ENCODE data around the gene TRIP10. TPM values are rescaled to one million over a fixed set of nuclear protein-coding genes. Genes with fewer than 3 reads are reported as not detected.

TRIP10 gene
- total and polyA plus RNA-seq, 9 donors, result 57.3 to 149 (median 106) TPM

DNA sequence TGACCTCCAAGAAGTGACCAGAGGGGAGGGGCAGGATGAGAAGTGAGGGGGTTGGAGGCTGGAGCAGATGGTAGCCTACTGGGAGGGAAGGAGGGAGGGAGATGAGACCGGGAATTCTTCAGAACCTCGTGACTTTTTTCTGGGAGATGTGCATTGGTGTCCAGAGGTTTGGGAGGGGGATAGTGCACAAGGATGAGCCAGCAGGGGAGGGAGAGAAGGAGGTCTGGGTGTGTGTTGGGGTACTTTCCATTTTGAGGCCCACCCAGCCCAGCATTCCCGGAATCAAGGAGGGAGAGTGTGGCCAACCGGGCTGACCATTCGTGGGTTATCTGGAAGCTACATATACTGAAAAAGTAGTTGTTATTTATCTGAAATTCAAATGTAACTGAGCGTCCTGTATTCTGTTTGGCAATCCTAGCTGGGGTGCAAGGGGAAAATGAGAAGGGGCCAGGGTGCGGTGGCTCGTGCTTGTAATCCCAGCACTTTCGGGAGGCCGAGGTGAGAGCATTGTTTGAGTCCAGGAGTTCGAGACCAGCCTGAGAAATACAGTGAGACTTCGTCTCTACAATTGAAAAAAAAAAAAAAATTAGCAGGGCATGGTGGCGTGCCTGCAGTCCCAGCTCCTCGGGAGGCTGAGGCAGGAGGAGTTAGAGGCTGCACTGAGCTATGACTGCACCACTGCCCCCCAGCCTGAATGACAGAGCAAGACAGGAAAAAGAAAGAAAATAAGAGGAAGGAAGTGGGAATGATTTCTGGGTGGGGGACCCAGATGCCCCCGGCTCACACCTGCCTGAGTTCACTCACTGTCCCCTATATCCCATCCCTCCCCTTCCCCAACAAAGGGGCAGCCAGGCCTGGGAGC, 14.6 kb upstream of the TRIP10 start:
- intact Hi-C loops (cut with DNase I), result no loop called here
- H3K36me3 ChIP-seq, result no peaks in the 10 kb centered on the region
- peaks cover 5% of the 10 kb centered on the region for H3K4me1 ChIP-seq (ENCODE audit: insufficient read depth)
- no peaks in the 10 kb centered on the region for H3K27me3 ChIP-seq
- TF ChIP-seq EP300 (IDR thresholded peaks at IDR 0.05) (no peak), POLR2A (IDR thresholded peaks at IDR 0.05) (no peak)
- TF ChIP-seq, protein P1, sequence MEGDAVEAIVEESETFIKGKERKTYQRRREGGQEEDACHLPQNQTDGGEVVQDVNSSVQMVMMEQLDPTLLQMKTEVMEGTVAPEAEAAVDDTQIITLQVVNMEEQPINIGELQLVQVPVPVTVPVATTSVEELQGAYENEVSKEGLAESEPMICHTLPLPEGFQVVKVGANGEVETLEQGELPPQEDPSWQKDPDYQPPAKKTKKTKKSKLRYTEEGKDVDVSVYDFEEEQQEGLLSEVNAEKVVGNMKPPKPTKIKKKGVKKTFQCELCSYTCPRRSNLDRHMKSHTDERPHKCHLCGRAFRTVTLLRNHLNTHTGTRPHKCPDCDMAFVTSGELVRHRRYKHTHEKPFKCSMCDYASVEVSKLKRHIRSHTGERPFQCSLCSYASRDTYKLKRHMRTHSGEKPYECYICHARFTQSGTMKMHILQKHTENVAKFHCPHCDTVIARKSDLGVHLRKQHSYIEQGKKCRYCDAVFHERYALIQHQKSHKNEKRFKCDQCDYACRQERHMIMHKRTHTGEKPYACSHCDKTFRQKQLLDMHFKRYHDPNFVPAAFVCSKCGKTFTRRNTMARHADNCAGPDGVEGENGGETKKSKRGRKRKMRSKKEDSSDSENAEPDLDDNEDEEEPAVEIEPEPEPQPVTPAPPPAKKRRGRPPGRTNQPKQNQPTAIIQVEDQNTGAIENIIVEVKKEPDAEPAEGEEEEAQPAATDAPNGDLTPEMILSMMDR (IDR thresholded peaks at IDR 0.05), result no peak
- H3K4me3 ChIP-seq, result no peak overlapping the region
- WGBS, 3 donors, result 43 to 60% (median 45%) methylated on average over 15 of the region's 15 CpGs
- H3K9me3 ChIP-seq, result no peaks in the 10 kb centered on the region
- peak in 1 of 5 donors; percentile 30 for DNase-seq
- peak overlapping the region in 1 of 2 donors; percentile 40 for H3K27ac ChIP-seq

DNA sequence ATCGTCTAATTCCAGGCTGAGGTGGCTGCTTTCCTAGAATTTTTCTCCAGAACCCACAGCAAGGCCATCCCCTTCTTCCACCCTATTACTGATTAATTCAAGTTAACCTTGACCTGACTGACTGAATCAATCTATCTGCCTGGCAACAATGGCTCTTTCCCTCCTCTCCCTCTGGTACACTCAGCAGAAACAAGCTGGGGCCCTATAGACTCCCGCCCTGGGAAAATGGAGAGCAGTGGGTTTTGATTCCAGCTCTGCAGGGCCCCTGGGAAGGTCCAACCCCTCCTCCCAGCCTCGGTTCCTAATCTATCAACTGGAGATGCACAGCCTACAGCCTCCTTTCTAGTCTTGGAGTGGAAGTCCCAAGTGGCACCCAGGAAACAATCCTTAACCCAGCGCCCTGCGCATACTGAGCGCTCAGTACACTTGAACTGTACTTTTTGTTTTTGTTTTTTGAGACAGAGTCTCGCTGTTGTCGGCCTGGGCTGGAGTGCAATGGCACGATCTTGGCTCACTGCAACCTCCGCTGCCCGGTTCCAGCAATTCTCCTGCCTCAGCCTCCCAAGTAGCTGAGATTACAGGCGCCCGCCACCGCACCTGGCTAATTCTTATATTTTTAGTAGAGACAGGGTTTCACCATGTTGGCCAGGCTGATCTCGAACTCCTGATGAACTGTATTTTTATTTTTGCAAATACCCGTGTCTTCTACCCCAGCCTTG, 13.8 kb upstream of the TRIP10 start:
- DNase-seq, result no peak
- WGBS, 3 donors, result 81 to 83% (median 83%) methylated on average over 16 of the region's 16 CpGs
- Histone ChIP-seq H3K27ac (peak overlapping the region in 1 of 2 donors; percentile 40), H3K9me3 (no peaks in the 10 kb centered on the region), H3K36me3 (no peaks in the 10 kb centered on the region), H3K27me3 (no peaks in the 10 kb centered on the region), H3K4me1 (ENCODE audit: insufficient read depth) (peaks cover 4% of the 10 kb centered on the region), H3K4me3 (no peak overlapping the region)
- TF ChIP-seq, protein P1 (IDR thresholded peaks at IDR 0.05), result no peak
- no peak for TF ChIP-seq EP300 (IDR thresholded peaks at IDR 0.05)
- no peak for TF ChIP-seq POLR2A (IDR thresholded peaks at IDR 0.05)
- intact Hi-C loops (cut with DNase I), result no loop called here

DNA sequence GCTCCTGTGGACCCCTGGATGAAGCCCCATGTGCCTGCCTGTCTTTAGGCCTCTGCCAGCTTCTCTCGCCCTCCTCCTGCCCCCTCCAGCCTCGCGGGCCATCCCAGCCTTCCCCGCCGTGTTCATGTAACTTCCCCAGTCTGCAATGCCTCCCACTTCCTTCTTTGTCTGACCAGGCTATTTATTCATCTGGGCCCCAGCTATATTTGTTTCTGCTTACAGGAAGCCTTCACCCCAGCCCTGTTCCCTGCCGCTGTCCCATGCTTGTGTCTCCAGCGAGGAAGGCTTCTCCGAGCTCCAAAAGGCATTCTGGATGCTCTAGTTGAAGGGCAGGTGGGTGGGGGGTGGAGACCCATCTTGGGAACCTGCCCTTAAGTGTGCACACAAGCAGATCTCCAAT, 11.1 kb upstream of the TRIP10 start:
- WGBS, 3 donors, result 37 to 53% (median 44%) methylated on average over 8 of the region's 8 CpGs
- no peaks in the 10 kb centered on the region for H3K27me3 ChIP-seq
- H3K36me3 ChIP-seq, result no peaks in the 10 kb centered on the region
- peak in 1 of 5 donors; percentile 17 for DNase-seq
- TF ChIP-seq POLR2A (IDR thresholded peaks at IDR 0.05) (no peak), EP300 (IDR thresholded peaks at IDR 0.05) (no peak)
- TF ChIP-seq, protein P1 (IDR thresholded peaks at IDR 0.05), result no peak
- H3K4me3 ChIP-seq, result no peak overlapping the region
- H3K27ac ChIP-seq, result no peak overlapping the region
- no peaks in the 10 kb centered on the region for H3K9me3 ChIP-seq
- intact Hi-C loops (cut with DNase I), result no loop called here
- H3K4me1 ChIP-seq (ENCODE audit: insufficient read depth), result peaks cover 2% of the 10 kb centered on the region

DNA sequence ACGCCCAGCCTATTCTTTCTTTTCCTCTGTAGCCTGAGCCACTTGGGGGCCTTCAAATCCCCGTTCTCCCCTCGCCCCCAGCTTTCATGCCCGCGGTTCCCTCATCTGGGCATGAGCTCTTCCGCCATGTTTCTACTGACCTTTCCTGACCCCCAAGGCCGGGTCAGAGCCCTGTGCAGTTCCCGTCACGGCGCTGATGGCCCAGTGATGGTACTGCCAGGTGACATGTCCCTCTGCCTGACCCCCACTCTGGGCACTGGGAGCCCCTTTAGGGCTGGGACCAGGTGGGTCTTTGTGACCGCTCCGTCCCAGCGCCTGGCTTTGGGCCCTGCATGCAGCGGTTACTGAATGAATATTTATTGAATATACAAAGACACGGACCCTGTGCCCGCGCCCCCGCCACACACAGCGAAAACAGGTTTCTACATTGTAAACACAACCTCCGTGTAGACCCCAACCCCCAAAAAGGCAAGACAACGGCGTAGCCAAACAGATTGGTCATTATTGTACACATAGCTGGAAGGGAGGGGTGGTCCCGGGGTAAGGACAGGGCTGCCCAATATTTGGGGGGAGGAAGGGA, 9.8 kb upstream of the TRIP10 start:
- Histone ChIP-seq H3K36me3 (no peaks in the 10 kb centered on the region), H3K27me3 (no peaks in the 10 kb centered on the region), H3K27ac (peak overlapping the region in 1 of 2 donors; percentile 88), H3K4me3 (peak overlapping the region; percentile 21), H3K4me1 (ENCODE audit: insufficient read depth) (peaks cover 2% of the 10 kb centered on the region), H3K9me3 (no peaks in the 10 kb centered on the region)
- TF ChIP-seq EP300 (IDR thresholded peaks at IDR 0.05), result no peak
- peak in 1 of 5 donors; percentile 50 for DNase-seq
- WGBS, 3 donors, result 82 to 85% (median 83%) methylated on average over 23 of the region's 23 CpGs
- intact Hi-C loops (cut with DNase I), result no loop called here

Measured in ovary (tissue), 9 donors.